Naive thymus-derived CD8-positive, alpha-beta T cell (primary cell): ENCODE measurements around the gene PIH1D1. TPM values are rescaled to one million over a fixed set of nuclear protein-coding genes. Genes with fewer than 3 reads are reported as not detected.
"Not testable (repeated sequence)": the region's sequence is repeated elsewhere in the genome, so short reads cannot be mapped to it uniquely, and the experiment has no call there.

Experiments used
- ATAC-seq, 2 donors: fragments of 150-1000 bp; cut with Tn5 transposase in 1 of 2; sonication (Bioruptor Pico), chemical (Tn5 transposase) in 1 of 2; 1 replicate in 1 of 2; 2 replicates in 1 of 2; pipeline ENCODE4 v1.10.0; 2021; ENCODE audit warnings: mild to moderate bottlenecking in 2 of 2, moderate library complexity in 2 of 2
- POLR2A ChIA-PET: fragments of 350-600 bp; sonication (Branson Sonifier 250); formaldehyde crosslinking; loops from one replicate; lab custom pipeline; 2021; ENCODE audit warnings: antibody characterized with exemption; lab: Charles Lee
- DNase-seq, 10 donors: peaks; one replicate each; pipeline versions ENCODE4 v3.0.0 to v3.0.0-alpha.2; 2020 to 2022
- H3K27ac Mint-ChIP-seq, 10 donors: one replicate each; pipeline ENCODE4 v1.8.0; 2020 to 2022; ENCODE audit warnings: mild to moderate bottlenecking in 10 of 10, mixed read lengths in 10 of 10, moderate library complexity in 4 of 10, inconsistent platforms in 1 of 10
- H3K27me3 Mint-ChIP-seq, 5 donors: one replicate each; pipeline ENCODE4 v1.8.0; 2021 to 2022; ENCODE audit warnings: mixed read lengths in 5 of 5
- H3K36me3 Mint-ChIP-seq, 3 donors: one replicate each; pipeline ENCODE4 v1.8.0; 2020 to 2022; ENCODE audit warnings: mixed read lengths in 3 of 3, mild to moderate bottlenecking in 2 of 3, inconsistent platforms in 1 of 3
- H3K4me1 Mint-ChIP-seq, 4 donors: one replicate each; pipeline ENCODE4 v1.8.0; 2021 to 2022; ENCODE audit warnings: mixed read lengths in 4 of 4
- H3K4me3 Mint-ChIP-seq, 10 donors: one replicate each; pipeline ENCODE4 v1.8.0; 2020 to 2022; ENCODE audit warnings: mild to moderate bottlenecking in 10 of 10, mixed read lengths in 10 of 10, moderate library complexity in 6 of 10, inconsistent platforms in 1 of 10
- H3K9me3 Mint-ChIP-seq, 9 donors: one replicate each; pipeline ENCODE4 v1.8.0; 2020 to 2022; ENCODE audit warnings: mixed read lengths in 9 of 9, mild to moderate bottlenecking in 3 of 9, inconsistent platforms in 1 of 9, moderate library complexity in 1 of 9
- polyA plus RNA-seq, 3 donors: library from polyadenylated mRNA; unstranded; fragments of 300-500 nt; fragmentation: Illumina TruSeq; gene quantifications; one replicate each; pipeline ENCODE4 v1.2.3, GENCODE V29; 2021
- total RNA-seq, 8 experiments: library from RNA in 2 of 8; stranded (reverse) in 2 of 8; gene quantifications; one replicate each; pipeline ENCODE4 v1.2.3 and lab custom pipeline; 2021 to 2026

Gene PIH1D1
- total and polyA plus RNA-seq, 5 experiments from 2014 or later: 85.3 to 179 (median 88.9) TPM

GRCh38 chr19:49475995-49476880 lies 24.6 kb upstream of the PIH1D1 start:
- peak overlapping the region; percentile 92 to 100 (median 98) for H3K27ac Mint-ChIP-seq

GRCh38 chr19:49475191-49475917 lies 23.7 kb upstream of the PIH1D1 start:
- peak in 1 of 10 donors; percentile 42 for DNase-seq

More at GRCh38 chr19:49475995-49476880, 24.6 kb upstream of the PIH1D1 start:
- POLR2A ChIA-PET: interaction anchor here (0.5 to 5.2 kb wide), 16 partner anchors 11 to 337 kb away, joined by 3 to 60 read pairs (median 3); partner anchors contain the start of genes ALDH16A1, CD37, FUZ and NOSIP
- Mint-ChIP-seq H3K4me1 (peaks cover 24 to 63% (median 58%) of the 10 kb centered on the region in 4 donors), H3K4me3 (peak overlapping the region; percentile 93 to 99 (median 96)), H3K36me3 (peaks cover 10 to 58% (median 16%) of the 10 kb centered on the region in 3 donors), H3K27me3 (no peaks in the 10 kb centered on the region), H3K9me3 (no peaks in the 10 kb centered on the region)
- DNase-seq: peak in 9 of 10 donors; percentile 53 to 85 (median 69)
- peak; percentile 45 to 48 for ATAC-seq

GRCh38 chr19:49474542-49474924 lies 22.9 kb upstream of the PIH1D1 start:
- Mint-ChIP-seq H3K4me1 (peaks cover 28 to 72% (median 62%) of the 10 kb centered on the region in 4 donors), H3K4me3 (peak overlapping the region; percentile 93 to 99 (median 96)), H3K27me3 (no peaks in the 10 kb centered on the region), H3K36me3 (peaks cover 9 to 42% (median 10%) of the 10 kb centered on the region in 3 donors), H3K27ac (peak overlapping the region; percentile 92 to 100 (median 98)), H3K9me3 (no peaks in the 10 kb centered on the region)
- peak in 1 of 2 donors; percentile 6 for ATAC-seq
- DNase-seq: no peak
- POLR2A ChIA-PET: interaction anchor here (1.0 to 11.3 kb wide), 8 partner anchors 13 to 338 kb away, joined by 3 to 321 read pairs (median 6); partner anchors contain the start of genes ALDH16A1, FUZ, PIH1D1 and RPL13A

More at GRCh38 chr19:49475191-49475917, 23.7 kb upstream of the PIH1D1 start:
- peaks cover 10 to 49% (median 12%) of the 10 kb centered on the region in 3 donors for H3K36me3 Mint-ChIP-seq
- H3K4me1 Mint-ChIP-seq: peaks cover 24 to 66% (median 60%) of the 10 kb centered on the region in 4 donors
- ATAC-seq: peak in 1 of 2 donors; percentile 10
- H3K27me3 Mint-ChIP-seq: no peaks in the 10 kb centered on the region
- no peaks in the 10 kb centered on the region for H3K9me3 Mint-ChIP-seq
- H3K4me3 Mint-ChIP-seq: peak overlapping the region; percentile 93 to 99 (median 96)
- POLR2A ChIA-PET: interaction anchor here (0.5 to 5.2 kb wide), 17 partner anchors 12 to 942 kb away, joined by 3 to 60 read pairs (median 4); partner anchors contain the start of genes ALDH16A1, CD37, FUZ and NOSIP
- H3K27ac Mint-ChIP-seq: peak overlapping the region; percentile 92 to 100 (median 98)

- POLR2A ChIA-PET: interaction anchor here (0.6 to 11.3 kb wide), 19 partner anchors 13 to 205 kb away, joined by 3 to 321 read pairs (median 4); partner anchors contain the start of genes ALDH16A1, PIH1D1 and RPL13A
- peaks cover 8 to 37% (median 10%) of the 10 kb centered on the region in 3 donors for H3K36me3 Mint-ChIP-seq
- H3K27me3 Mint-ChIP-seq: no peaks in the 10 kb centered on the region
- peak; percentile 87 to 98 (median 94) for DNase-seq
- ATAC-seq: peak; percentile 46 to 62
- H3K9me3 Mint-ChIP-seq: no peaks in the 10 kb centered on the region
- peak within 1 kb of the TSS; percentile 93 to 99 (median 96) for H3K4me3 Mint-ChIP-seq
- peaks cover 28 to 72% (median 65%) of the 10 kb centered on the region in 4 donors for H3K4me1 Mint-ChIP-seq
- H3K27ac Mint-ChIP-seq: peak within 1 kb of the TSS; percentile 92 to 100 (median 98)
Measured at GRCh38 chr19:49473868-49474541, 22.4 kb upstream of the PIH1D1 start, which contains the start of gene FLT3LG. FLT3LG (plus strand) TSS chr19:49474215; CDS start chr19:49474640, 425 bp downstream.

- Mint-ChIP-seq H3K4me3 (peak overlapping the region; percentile 93 to 99 (median 96)), H3K36me3 (peaks cover 10 to 36% (median 11%) of the 10 kb centered on the region in 3 donors), H3K4me1 (peaks cover 29 to 74% (median 66%) of the 10 kb centered on the region in 4 donors), H3K27ac (peak overlapping the region; percentile 92 to 100 (median 98))
- not testable (repeated sequence) for DNase-seq, H3K27me3 Mint-ChIP-seq, ATAC-seq, H3K9me3 Mint-ChIP-seq
- POLR2A ChIA-PET: interaction anchor here (0.6 to 11.3 kb wide), 19 partner anchors 13 to 206 kb away, joined by 3 to 321 read pairs (median 4); partner anchors contain the start of genes ALDH16A1, PIH1D1 and RPL13A
Measured at GRCh38 chr19:49473501-49473867, 21.9 kb upstream of the PIH1D1 start.

GRCh38 chr19:49472936-49473335 lies 21.3 kb upstream of the PIH1D1 start:
- POLR2A ChIA-PET: interaction anchor here (0.6 to 11.3 kb wide), 13 partner anchors 12 to 139 kb away, joined by 3 to 321 read pairs (median 5); partner anchors contain the start of genes ALDH16A1, PIH1D1 and RPL13A
- Mint-ChIP-seq H3K27me3 (no peaks in the 10 kb centered on the region), H3K27ac (peak overlapping the region; percentile 92 to 100 (median 98)), H3K9me3 (no peaks in the 10 kb centered on the region), H3K4me1 (peaks cover 29 to 78% (median 68%) of the 10 kb centered on the region in 4 donors), H3K4me3 (peak overlapping the region; percentile 93 to 99 (median 96)), H3K36me3 (peaks cover 10 to 33% (median 11%) of the 10 kb centered on the region in 3 donors)
- ATAC-seq: no peak
- no peak for DNase-seq

GRCh38 chr19:49470615-49470978 lies 19.0 kb upstream of the PIH1D1 start:
- peak in 1 of 10 donors; percentile 33 for DNase-seq
- POLR2A ChIA-PET: interaction anchor here (0.6 to 11.3 kb wide), 22 partner anchors 8 to 600 kb away, joined by 3 to 321 read pairs (median 6); partner anchors contain the start of genes ALDH16A1, PIH1D1, PRMT1 and PRR12
- H3K27ac Mint-ChIP-seq: peak overlapping the region; percentile 93 to 100 (median 100)
- H3K9me3 Mint-ChIP-seq: no peaks in the 10 kb centered on the region
- peak overlapping the region; percentile 39 to 76 (median 66) for H3K4me3 Mint-ChIP-seq
- peaks cover 19 to 67% (median 57%) of the 10 kb centered on the region in 4 donors for H3K4me1 Mint-ChIP-seq
- peaks cover under 1 to 16% (median 3%) of the 10 kb centered on the region in 3 donors for H3K36me3 Mint-ChIP-seq
- peak in 1 of 2 donors; percentile 4 for ATAC-seq
- no peaks in the 10 kb centered on the region for H3K27me3 Mint-ChIP-seq

GRCh38 chr19:49469828-49470614 lies 18.4 kb upstream of the PIH1D1 start:
- H3K4me1 Mint-ChIP-seq: peaks cover 16 to 61% (median 54%) of the 10 kb centered on the region in 4 donors
- H3K4me3 Mint-ChIP-seq: peak overlapping the region; percentile 39 to 76 (median 66)
- H3K9me3 Mint-ChIP-seq: no peaks in the 10 kb centered on the region
- POLR2A ChIA-PET: interaction anchor here (0.6 to 11.3 kb wide), 24 partner anchors 9 to 246 kb away, joined by 3 to 321 read pairs (median 6); partner anchors contain the start of genes ALDH16A1, PIH1D1, PRMT1 and PRR12
- no peaks in the 10 kb centered on the region for H3K27me3 Mint-ChIP-seq
- ATAC-seq: peak; percentile 41 to 43
- H3K36me3 Mint-ChIP-seq: peaks cover 0 to 15% (median 3%) of the 10 kb centered on the region in 3 donors
- DNase-seq: peak; percentile 59 to 87 (median 79)
- peak overlapping the region; percentile 93 to 100 (median 100) for H3K27ac Mint-ChIP-seq

GRCh38 chr19:49468746-49469447 lies 17.3 kb upstream of the PIH1D1 start:
- Mint-ChIP-seq H3K27ac (peak overlapping the region; percentile 98 to 100 (median 100)), H3K9me3 (no peaks in the 10 kb centered on the region), H3K4me3 (peak overlapping the region; percentile 52 to 98 (median 84)), H3K27me3 (no peaks in the 10 kb centered on the region), H3K4me1 (peaks cover 14 to 59% (median 48%) of the 10 kb centered on the region in 4 donors), H3K36me3 (peaks cover 0 to 17% (median 3%) of the 10 kb centered on the region in 3 donors)
- DNase-seq: peak; percentile 58 to 98 (median 92)
- ATAC-seq: peak; percentile 74 to 83
- POLR2A ChIA-PET: interaction anchor here (1.0 to 11.3 kb wide), 14 partner anchors 9 to 208 kb away, joined by 3 to 321 read pairs (median 8); partner anchors contain the start of genes ALDH16A1, PIH1D1, PRMT1 and RPL13A
